Rectal smooth muscle tissue (tissue), 1 donor: ENCODE measurements around the gene REXO5.

Source experiments
- H3K27ac ChIP-seq: one replicate; pipeline ENCODE4 v1.7.0; 2013; ENCODE audit warnings: low read depth, low read length, inconsistent platforms
- H3K27me3 ChIP-seq: one replicate; pipeline ENCODE4 v1.7.0; 2013; ENCODE audit warnings: low read length; ENCODE audit not compliant: control insufficient read depth, insufficient read depth
- H3K36me3 ChIP-seq: one replicate; pipeline ENCODE4 v1.7.0; 2013; ENCODE audit warnings: low read length; ENCODE audit not compliant: control insufficient read depth, insufficient read depth
- H3K4me1 ChIP-seq: one replicate; pipeline ENCODE4 v1.7.0; 2013; ENCODE audit warnings: low read length; ENCODE audit not compliant: control insufficient read depth, insufficient read depth
- H3K4me3 ChIP-seq: one replicate; pipeline ENCODE4 v1.7.0; 2013; ENCODE audit warnings: low read length
- H3K9ac ChIP-seq: one replicate; pipeline ENCODE4 v1.7.0; 2013; ENCODE audit warnings: low read length

The REXO5 gene

GRCh38 chr16:20887207-20887606 lies 80.9 kb downstream of the REXO5 start:
- no peak overlapping the region for H3K9ac ChIP-seq
- H3K27ac ChIP-seq, result no peak overlapping the region
- H3K27me3 ChIP-seq, result no peaks in the 10 kb centered on the region
- H3K4me3 ChIP-seq, result no peak overlapping the region
- peaks cover 5% of the 10 kb centered on the region for H3K4me1 ChIP-seq
- no peaks in the 10 kb centered on the region for H3K36me3 ChIP-seq

DNA sequence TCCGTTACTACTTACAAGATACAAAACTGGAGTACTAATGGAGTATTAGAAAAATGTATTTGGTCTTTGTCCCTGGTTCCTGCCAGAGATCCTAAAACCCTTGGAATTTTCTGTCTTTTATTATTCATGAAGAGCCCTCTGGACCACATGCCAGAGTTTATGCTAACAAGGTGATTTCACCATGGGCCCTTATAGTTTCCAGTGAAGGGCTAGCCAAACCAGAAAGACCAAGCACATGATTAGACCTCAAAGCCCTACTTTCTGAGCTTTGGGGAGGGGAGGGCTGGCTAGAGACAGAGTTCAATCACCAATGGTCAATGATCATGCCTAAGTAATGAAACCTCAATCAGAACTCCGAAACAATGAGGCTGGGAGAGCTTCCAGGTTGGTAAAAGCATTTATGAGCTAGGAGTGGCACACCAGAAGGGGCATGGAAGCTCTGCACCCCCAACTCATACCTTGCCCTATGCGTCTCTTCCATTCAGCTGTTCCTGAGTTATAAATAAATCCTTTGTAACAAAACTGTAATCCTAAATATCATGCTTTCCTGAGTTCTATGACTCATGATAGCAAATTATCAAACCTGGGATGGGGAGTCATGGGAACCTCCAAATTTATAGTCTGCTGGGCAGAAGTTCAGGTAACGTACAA lies 83.4 kb downstream of the REXO5 start:
- peaks cover 3% of the 10 kb centered on the region for H3K4me1 ChIP-seq
- H3K27ac ChIP-seq, result no peak overlapping the region
- H3K9ac ChIP-seq, result no peak overlapping the region

DNA sequence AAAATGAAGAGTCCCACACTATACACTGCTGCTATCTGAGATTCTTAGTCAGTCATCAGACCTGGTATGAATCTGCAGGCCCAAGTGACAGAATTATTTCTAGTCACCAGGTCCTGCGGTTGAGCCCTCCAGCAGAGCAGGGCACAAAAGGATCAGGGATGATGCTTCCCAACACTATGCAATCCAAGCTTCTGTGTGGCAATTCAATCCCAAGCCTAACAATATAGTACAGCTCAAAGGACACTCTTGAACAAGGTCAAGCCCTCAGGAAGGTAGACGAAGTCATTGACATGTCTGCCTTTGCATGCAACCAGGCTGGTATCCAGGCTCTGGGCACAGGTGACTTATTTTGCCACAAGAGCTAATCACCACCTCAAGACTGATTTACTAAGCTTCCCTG lies 88.1 kb downstream of the REXO5 start:
- H3K36me3 ChIP-seq, result no peaks in the 10 kb centered on the region
- H3K9ac ChIP-seq, result no peak overlapping the region
- no peak overlapping the region for H3K4me3 ChIP-seq
- no peaks in the 10 kb centered on the region for H3K27me3 ChIP-seq
- no peak overlapping the region for H3K27ac ChIP-seq
- H3K4me1 ChIP-seq, result peaks cover 8% of the 10 kb centered on the region

More for the DNA sequence above, 83.4 kb downstream of the REXO5 start:
- H3K4me3 ChIP-seq, result no peak overlapping the region
- H3K27me3 ChIP-seq, result no peaks in the 10 kb centered on the region
- H3K36me3 ChIP-seq, result no peaks in the 10 kb centered on the region

DNA sequence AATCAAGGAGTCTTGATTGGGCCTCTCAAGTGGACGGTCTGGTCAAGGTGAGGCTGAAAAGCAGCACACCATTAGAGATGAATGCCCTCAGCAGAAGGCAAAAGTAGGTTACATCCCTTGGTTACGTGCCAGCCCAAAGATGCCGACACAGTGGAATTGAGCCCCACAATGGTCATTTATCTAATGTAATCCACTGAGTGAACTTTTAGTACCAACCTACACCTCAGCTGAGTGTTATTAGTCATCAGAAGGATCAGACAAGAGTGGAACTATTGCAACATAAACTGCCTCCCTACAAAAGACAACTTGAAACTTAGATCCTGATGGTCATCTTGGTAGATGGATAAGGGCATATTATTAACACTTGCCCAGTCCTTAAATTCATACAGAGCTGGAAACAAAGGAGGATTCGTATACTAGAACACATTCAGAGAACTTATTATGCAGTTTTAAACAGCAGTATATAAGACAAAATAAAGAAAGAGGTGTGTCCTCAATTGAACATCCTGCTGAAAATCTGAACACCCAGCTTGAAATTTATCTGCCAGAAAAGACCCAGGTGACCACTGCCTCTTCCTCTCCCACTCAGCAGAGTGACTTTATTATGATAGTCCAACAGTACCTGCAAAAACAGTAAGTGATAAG lies 91.0 kb downstream of the REXO5 start:
- H3K4me3 ChIP-seq, result no peak overlapping the region
- no peak overlapping the region for H3K27ac ChIP-seq
- H3K36me3 ChIP-seq, result no peaks in the 10 kb centered on the region
- H3K27me3 ChIP-seq, result no peaks in the 10 kb centered on the region
- H3K4me1 ChIP-seq, result peaks cover 14% of the 10 kb centered on the region
- no peak overlapping the region for H3K9ac ChIP-seq

DNA sequence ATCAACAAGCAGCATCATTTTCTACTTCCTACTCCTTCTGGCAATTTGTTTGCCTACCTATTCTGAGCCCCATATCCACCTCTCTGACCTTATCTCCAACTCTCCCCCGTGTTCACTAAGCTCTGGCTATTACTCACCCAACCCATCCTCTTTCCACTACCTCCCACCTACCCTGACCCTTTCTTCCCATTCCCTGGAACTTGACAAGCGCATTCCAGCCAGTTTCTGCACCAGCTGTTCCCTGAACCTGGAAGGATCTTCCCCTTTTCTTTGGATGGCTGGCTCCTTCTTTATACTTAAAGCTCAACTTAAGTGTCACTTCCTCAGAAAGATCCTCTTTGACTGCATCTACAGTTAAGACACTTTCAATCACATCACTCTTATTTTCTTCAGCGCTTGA lies 91.6 kb downstream of the REXO5 start:
- Histone ChIP-seq H3K27me3 (no peaks in the 10 kb centered on the region), H3K4me1 (peaks cover 14% of the 10 kb centered on the region), H3K9ac (no peak overlapping the region), H3K27ac (no peak overlapping the region), H3K4me3 (no peak overlapping the region), H3K36me3 (no peaks in the 10 kb centered on the region)

- no peak overlapping the region for H3K9ac ChIP-seq
- peaks cover 22% of the 10 kb centered on the region for H3K4me1 ChIP-seq
- peak overlapping the region; percentile 95 for H3K27ac ChIP-seq
- H3K4me3 ChIP-seq, result peak overlapping the region; percentile 97
- H3K36me3 ChIP-seq, result no peaks in the 10 kb centered on the region
- no peaks in the 10 kb centered on the region for H3K27me3 ChIP-seq
These were observed 92.7 kb downstream of the REXO5 start for GRCh38 chr16:20899071-20899470.
